Epidermal melanocyte (primary cell): ENCODE measurements around the gene MAP1LC3B.
A peak's percentile ranks its signal among the peaks of the same experiment; 100 is the strongest.
"Not testable (repeated sequence)": the region's sequence is repeated elsewhere in the genome, so short reads cannot be mapped to it uniquely, and the experiment has no call there.

ENCODE experiments used
- DNase-seq: peaks from one replicate; pipeline ENCODE4 v3.0.0; 2011; ENCODE audit warnings: low spot score; ENCODE audit not compliant: insufficient read length

The MAP1LC3B gene

GRCh38 chr16:87380881-87381280 is 11.3 kb upstream of the MAP1LC3B start:
- no peak for DNase-seq

GRCh38 chr16:87382023-87382785 is 9.9 kb upstream of the MAP1LC3B start:
- no peak for DNase-seq

GRCh38 chr16:87383505-87384161 is 8.5 kb upstream of the MAP1LC3B start, which contains the start of gene FBXO31:
Gene FBXO31 (minus strand): TSS chr16:87383776. CDS start chr16:87383744, 32 bp downstream.
- peak; percentile 68 for DNase-seq

DNA sequence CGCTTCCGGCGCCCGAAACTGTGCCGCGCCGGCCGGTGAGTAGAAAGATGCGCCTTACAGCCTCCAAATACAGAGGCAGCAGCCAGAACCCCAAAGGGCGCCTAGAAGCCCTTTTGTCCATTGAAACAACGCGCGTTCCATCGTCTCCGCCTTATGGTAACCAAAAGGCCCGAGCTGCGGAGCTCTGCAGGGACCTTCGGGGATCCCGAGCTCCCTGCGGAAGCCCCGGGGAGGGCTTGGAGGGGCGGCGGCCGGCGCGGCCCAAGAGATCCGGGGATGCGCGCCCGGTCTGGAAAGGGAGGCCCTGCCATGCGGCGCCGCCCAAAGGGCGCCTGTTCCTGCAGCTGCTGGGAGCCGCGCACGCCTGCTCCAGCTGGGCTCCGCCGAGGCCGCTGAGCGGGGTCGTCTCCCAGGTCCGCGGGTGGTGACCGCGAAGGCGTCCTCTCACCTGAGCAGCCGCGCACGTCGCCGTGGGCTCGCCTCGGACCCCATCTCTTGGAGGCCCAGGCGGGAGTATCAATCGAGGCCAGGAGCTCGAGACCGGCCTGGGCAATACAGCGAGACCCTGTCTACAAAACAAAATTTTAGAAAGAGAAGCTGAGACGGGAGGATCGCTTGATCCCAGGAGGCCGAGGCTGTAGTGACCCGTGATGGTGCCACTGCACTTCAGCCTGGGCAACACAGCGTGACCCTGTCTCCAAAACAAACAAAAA is 7.8 kb upstream of the MAP1LC3B start:
- DNase-seq, result no peak

DNA sequence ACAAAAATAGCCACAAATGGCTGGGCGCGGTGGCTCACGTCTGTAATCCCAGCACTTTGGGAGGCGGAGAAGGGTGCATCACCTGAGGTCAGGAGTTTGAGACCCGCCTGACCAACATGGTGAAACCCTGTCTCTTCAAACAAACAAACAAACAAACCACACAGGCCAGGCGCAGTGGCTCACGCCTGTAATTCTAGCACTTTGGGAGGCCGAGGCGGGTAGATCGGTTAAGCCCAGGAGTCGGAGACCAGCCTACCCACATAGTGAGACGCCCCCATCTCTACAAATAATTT is 7.3 kb upstream of the MAP1LC3B start:
- not testable (repeated sequence) for DNase-seq

DNA sequence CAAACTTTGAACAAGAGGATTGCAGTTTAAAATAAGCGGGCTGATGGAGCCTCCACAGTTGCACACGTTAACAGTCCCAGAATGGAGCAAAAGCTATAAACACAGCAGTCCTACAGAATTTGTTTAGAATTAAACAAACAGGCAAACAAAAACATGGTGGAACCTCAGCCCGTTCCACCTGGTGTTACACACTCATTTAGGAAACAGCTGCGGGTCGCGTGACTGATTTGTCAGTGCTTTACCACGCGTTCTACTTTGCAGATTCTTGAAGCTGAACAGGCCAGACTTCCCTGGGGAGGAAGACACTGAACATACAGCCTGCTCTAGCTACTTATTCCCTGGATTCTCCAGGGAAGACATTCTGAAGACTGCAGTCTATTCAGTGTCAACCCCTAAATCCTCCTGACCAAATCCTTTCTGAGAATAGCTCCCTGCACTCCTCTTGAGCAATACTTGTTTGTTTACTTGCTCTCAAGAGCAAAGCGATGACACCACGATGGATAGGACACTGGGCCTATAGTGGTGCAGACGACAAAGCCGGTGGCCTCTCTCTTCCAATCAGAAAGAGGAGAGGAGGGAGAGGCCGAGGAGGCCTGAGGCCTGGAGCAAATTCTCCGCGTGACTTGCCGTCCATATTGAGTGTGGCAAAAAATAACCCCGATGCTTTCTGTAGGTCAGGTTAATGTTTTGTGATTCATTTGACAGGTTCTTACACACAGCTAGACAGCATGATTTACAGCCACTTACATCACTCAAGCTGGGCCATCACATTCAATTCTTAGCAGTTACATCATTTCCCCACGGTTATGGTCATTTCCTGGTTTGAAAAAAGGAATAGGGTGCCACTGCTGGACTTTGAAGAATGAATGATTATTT is 4.0 kb upstream of the MAP1LC3B start:
- peak; percentile 96 for DNase-seq

- no peak for DNase-seq
Measured at GRCh38 chr16:87388818-87389134, 3.4 kb upstream of the MAP1LC3B start.

DNA sequence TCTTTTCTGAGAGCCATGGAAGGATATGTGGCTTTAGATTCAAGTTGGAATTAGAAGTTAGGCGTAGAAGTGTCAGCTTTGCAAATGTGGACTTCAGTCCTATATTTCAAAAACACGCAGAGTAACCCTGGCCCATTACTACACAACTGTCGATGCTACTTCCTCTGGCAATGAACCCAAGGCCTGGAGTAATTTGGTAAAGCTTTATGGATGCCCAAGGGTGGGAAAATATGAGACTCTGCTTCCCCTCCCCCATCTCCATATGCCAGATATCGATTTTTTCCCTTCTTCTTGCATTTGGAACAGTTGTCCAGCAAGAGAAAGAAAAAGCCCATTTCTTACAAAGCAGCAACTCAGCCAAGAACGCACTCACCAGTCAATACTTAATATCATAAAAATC is 2.9 kb upstream of the MAP1LC3B start:
- DNase-seq, result no peak

DNA sequence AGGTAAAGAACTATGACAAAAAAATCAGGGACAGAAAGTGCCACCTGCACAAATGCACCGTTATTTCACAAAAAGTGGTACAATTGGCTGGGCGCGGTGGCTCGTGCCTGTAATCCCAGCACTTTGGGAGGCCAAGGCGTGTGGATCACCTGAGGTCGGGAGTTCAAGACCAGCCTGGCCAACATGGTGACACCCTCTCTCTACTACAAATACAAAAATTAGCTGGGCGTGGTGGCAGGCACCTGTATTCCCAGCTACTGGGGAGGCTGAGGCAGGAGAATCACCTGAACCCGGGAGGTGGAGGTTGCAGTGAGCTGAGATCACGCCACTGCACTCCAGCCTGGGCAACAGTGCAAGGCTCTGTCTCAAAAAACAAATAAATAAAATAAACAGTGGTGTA is 2.2 kb upstream of the MAP1LC3B start:
- DNase-seq, result not testable (repeated sequence)

GRCh38 chr16:87390641-87391323 is 1.4 kb upstream of the MAP1LC3B start:
- DNase-seq, result no peak

DNA sequence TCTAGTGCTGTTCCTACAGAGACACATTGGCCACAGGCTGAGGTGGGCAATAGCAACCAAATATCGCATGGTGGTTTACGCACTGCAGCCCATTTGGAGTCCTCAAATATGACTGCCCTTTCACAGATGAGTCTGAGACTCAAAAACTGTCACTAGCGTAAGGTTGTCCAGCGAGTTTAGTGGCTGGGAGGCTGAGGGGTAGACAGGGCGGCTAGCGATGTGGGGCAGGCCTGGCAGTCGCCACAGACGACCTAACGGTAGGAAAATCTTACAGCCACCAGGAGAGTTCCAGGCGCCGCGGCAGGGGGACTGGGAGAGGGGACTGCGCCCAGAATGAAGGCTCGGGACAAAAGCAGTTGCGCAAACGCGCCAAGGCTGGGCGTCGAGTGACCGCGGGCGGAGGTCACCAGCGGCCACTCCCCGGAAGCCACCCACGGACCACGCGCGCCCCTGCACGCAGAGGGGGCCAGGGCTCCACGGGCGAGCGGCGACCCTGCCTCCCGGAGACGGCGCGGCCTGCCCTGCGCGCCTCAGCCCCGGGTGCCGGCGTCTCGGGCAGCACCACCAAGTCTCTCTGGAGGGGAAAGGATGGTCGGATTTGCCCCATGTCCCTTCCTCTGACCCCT is 699 bp upstream of the MAP1LC3B start:
- DNase-seq, result no peak

DNA sequence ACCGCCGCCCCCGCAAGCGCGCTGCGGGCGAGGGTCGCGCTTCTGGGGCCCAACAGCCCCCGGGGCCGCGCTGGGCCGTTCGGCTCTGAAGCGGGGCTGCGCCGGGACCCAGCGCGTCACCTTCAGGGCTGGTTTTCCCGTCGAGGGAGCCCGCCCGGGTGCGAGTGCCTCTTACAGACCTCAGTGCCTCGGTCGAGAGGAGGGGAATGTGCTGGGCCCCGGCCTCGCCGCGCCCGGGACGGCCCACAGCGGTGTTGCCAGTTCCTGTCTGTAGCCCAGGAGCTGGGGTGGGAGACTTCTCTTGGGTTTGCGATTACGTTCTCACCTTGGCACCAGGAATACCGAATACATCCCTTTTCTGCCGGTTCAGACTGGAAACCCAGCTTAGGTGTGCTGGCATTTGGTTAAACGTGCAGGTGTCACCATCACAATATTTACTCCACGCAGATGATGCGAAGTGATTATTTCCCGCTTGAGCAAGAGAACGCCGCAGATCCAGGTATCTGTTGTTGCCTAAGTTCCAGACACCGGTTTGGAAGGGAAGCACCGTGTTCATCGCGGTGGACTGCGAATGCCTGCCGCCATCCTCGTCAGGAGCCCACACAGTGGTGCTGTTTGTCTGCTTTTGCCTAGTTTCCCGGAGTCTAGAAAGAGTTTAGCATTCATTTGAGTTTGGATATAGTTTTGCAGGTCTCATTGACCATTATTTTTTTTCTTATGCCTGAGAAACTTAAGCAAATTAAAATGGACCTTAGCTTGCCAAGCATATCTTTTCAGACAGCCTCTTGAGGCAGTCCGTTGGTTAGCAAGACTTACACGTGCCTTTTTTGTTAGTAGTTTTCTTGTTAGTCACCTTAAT is 914 bp downstream of the MAP1LC3B start:
- no peak for DNase-seq

GRCh38 chr16:87393680-87394055 is 1.5 kb downstream of the MAP1LC3B start:
- no peak for DNase-seq

GRCh38 chr16:87395181-87395842 is 3.2 kb downstream of the MAP1LC3B start:
- DNase-seq, result no peak

- DNase-seq, result no peak
Measured at GRCh38 chr16:87404764-87405625, 12.9 kb downstream of the MAP1LC3B start.

DNA sequence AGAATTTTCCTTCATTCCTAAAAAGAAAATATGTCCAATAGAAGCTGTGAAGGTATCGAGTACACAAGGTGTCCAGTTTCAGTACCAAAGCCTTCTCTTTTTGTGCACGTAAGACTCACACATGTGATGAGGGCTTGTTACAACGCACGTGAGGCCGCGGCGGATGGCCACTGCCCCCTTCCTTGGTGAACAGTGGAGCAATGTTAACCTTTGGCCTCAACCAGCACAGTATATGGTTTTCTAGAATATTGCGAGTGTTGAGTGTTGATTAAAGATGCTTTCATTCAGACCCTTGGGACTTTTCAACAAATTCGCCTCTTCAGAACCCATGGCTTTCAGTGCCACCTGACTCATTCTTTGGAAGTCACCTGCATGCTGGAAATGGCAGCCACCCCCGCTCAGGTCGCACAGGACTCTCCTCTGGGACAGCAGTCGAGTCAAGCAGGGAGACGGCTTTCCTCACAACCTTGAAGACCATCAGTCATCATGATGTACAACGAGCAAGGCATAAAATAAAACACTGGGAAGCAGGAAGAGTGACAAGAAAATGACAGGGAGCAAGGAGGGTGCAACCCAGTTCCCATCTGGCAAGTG is 14.5 kb downstream of the MAP1LC3B start:
- DNase-seq, result no peak

DNA sequence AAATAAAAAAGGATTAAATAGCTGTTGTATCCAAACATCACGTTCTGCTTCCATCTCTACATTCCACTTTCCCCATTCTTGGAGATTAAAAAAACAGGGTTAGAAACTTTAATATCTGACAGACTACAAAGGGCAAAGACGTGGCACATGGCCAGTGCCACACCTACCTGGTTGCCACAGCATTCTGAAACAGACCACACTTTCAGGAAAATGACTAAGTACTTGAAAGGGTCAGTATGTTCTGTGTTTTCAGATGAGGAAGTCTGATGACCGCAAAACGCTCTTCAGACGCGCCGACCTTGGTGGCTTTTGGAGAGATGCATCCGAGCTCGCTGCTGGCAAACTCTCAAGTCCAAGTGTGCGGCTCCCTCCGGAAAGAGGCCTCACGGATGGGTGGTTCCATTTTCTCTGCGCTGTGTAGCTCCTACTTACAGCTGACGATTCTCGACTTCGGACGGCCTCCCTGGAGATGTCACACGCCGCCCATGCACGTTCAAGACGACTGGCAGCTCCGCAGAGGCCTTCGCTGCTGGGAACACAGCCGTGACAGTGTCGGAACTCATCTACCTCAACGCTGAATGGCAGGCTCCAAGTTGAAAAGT is 15.5 kb downstream of the MAP1LC3B start:
- DNase-seq, result no peak
